SK-N-SH treated with all-trans-retinoic acid at 6 μM for 48 hours (cell line): Measurements from ENCODE around the gene SCGB1C1.

Experiments used
- ATAC-seq: fragments of 200-7000 bp; cut with Tn5 transposase; 3 replicates; pipeline ENCODE4 v1.9.1; 2020; ENCODE audit warnings: mild to moderate bottlenecking, moderate library complexity
- ARNTL ChIP-seq: fragments of 450-650 bp; formaldehyde crosslinking; IDR thresholded peaks from 2 replicates; pipeline ENCODE4 v1.5.0; 2020; ENCODE audit warnings: low read depth, mild to moderate bottlenecking, moderate library complexity, borderline replicate concordance
- BACH2 ChIP-seq: fragments of 250-450 bp; sonication (Bioruptor Pico); IDR thresholded peaks from 2 replicates; pipeline ENCODE4 v1.9.0; 2021; ENCODE audit warnings: mild to moderate bottlenecking, borderline replicate concordance
- CSDC2 ChIP-seq: fragments of 250-450 bp; sonication (Bioruptor Pico); IDR thresholded peaks from 2 replicates; pipeline ENCODE4 v1.5.0; 2020; ENCODE audit warnings: mild to moderate bottlenecking, moderate library complexity
- ESRRG ChIP-seq: fragments of 250-450 bp; sonication (Bioruptor Pico); IDR thresholded peaks from 2 replicates; pipeline ENCODE4 v1.6.1; 2021; ENCODE audit warnings: mild to moderate bottlenecking
- GLIS3 ChIP-seq: fragments of 250-450 bp; sonication (Bioruptor Pico); IDR thresholded peaks from 2 replicates; pipeline ENCODE4 v1.5.0; 2020; ENCODE audit warnings: mild to moderate bottlenecking, moderate library complexity
- OSR1 ChIP-seq: fragments of 250-450 bp; sonication (Bioruptor Pico); IDR thresholded peaks from 2 replicates; pipeline ENCODE4 v1.8.0; 2022; ENCODE audit warnings: moderate library complexity, mild to moderate bottlenecking, inconsistent platforms
- PPARA ChIP-seq: fragments of 250-450 bp; sonication (Bioruptor Pico); IDR thresholded peaks from 2 replicates; pipeline ENCODE4 v1.5.0; 2020; ENCODE audit warnings: mild to moderate bottlenecking, borderline replicate concordance
- RARB ChIP-seq: fragments of 250-450 bp; sonication (Bioruptor Pico); IDR thresholded peaks from 2 replicates; pipeline ENCODE4 v1.8.0; 2021; ENCODE audit warnings: mild to moderate bottlenecking, moderate library complexity
- SNAI2 ChIP-seq: fragments of 250-450 bp; sonication (Bioruptor Pico); IDR thresholded peaks from 2 replicates; pipeline ENCODE4 v1.5.0; 2020; ENCODE audit warnings: mild to moderate bottlenecking, moderate library complexity
- TCF4 ChIP-seq: fragments of 250-450 bp; sonication (Bioruptor Pico); IDR thresholded peaks from 2 replicates; pipeline ENCODE4 v1.8.0; 2021; ENCODE audit warnings: mild to moderate bottlenecking, moderate library complexity, borderline replicate concordance
- TOX ChIP-seq: fragments of 250-450 bp; sonication (Bioruptor Pico); IDR thresholded peaks from 2 replicates; pipeline ENCODE4 v1.8.0; 2021; ENCODE audit warnings: mild to moderate bottlenecking, moderate library complexity, borderline replicate concordance
- ZC3H10 ChIP-seq: fragments of 250-450 bp; sonication (Bioruptor Pico); IDR thresholded peaks from 2 replicates; pipeline ENCODE4 v1.5.1; 2021; ENCODE audit warnings: mild to moderate bottlenecking, moderate library complexity
- ZFP3 ChIP-seq: fragments of 250-450 bp; sonication (Bioruptor Pico); IDR thresholded peaks from 2 replicates; pipeline ENCODE4 v1.5.0; 2020; ENCODE audit warnings: mild to moderate bottlenecking, moderate library complexity
- ZFP30 ChIP-seq: fragments of 450-650 bp; formaldehyde crosslinking; IDR thresholded peaks from 2 replicates; pipeline ENCODE4 v1.5.0; 2022; ENCODE audit warnings: mild to moderate bottlenecking, moderate library complexity
- ZNF565 ChIP-seq: fragments of 450-650 bp; formaldehyde crosslinking; conservative IDR thresholded peaks from 2 replicates; pipeline ENCODE4 v1.5.0; 2020; ENCODE audit warnings: low read depth, mild to moderate bottlenecking, moderate library complexity
- ZNF70 ChIP-seq: fragments of 450-650 bp; formaldehyde crosslinking; IDR thresholded peaks from 2 replicates; pipeline ENCODE4 v1.5.0; 2020; ENCODE audit warnings: mild to moderate bottlenecking, moderate library complexity
- ZNF8 ChIP-seq: fragments of 450-650 bp; formaldehyde crosslinking; IDR thresholded peaks from 2 replicates; pipeline ENCODE4 v1.5.0; 2020; ENCODE audit warnings: mild to moderate bottlenecking, moderate library complexity
- TF ChIP-seq, protein P1 (sequence below): fragments of 250-450 bp; sonication (Bioruptor Pico); IDR thresholded peaks from 2 replicates; pipeline ENCODE4 v1.5.1; 2021; ENCODE audit warnings: mild to moderate bottlenecking, moderate library complexity
- TF ChIP-seq, protein P2 (sequence below): fragments of 250-450 bp; sonication (Bioruptor Pico); IDR thresholded peaks from 2 replicates; pipeline ENCODE4 v1.5.1; 2020; ENCODE audit warnings: low read depth, mild to moderate bottlenecking, moderate library complexity
- TF ChIP-seq, protein P3 (sequence below): fragments of 250-450 bp; sonication (Bioruptor Pico); IDR thresholded peaks from 2 replicates; pipeline ENCODE4 v1.8.0; 2021; ENCODE audit warnings: low read depth, mild to moderate bottlenecking, moderate library complexity, borderline replicate concordance
- TF ChIP-seq, protein P4 (sequence below): fragments of 250-450 bp; sonication (Bioruptor Pico); IDR thresholded peaks from 2 replicates; pipeline ENCODE4 v1.8.0; 2020; ENCODE audit warnings: mild to moderate bottlenecking, moderate library complexity, borderline replicate concordance

The SCGB1C1 gene

DNA sequence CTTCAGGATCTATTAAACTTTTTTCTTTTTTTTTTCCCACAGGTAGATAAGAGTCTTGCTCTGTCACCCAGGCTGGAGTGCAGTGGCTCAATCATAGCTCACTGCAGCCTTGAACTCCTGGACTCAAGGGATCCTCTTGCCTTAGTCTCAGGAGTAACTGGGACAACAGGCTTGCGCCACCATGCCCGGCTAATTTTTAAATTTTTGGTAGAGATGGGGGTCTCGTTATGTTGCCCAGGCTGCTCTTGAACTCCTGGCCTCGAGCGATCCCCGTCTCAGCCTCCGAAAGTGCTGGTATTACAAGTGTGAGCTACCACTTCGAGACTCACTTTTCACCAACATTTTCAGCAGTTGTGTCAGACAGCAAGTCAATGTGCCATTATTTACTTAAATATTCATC lies 42.3 kb downstream of the SCGB1C1 start:
- no peak for ATAC-seq
- TF ChIP-seq ZC3H10 (CRISPR knock-in tag) (no peak), PPARA (no peak), BACH2 (no peak), RARB (no peak), TOX (CRISPR knock-in tag) (no peak), ZFP30 (CRISPR knock-in tag) (no peak), ZNF70 (CRISPR knock-in tag) (no peak), ESRRG (CRISPR knock-in tag) (no peak), SNAI2 (CRISPR knock-in tag) (no peak), TCF4 (CRISPR knock-in tag) (no peak), ARNTL (no peak), ZNF565 (CRISPR knock-in tag) (no peak), CSDC2 (CRISPR knock-in tag) (no peak), ZNF8 (CRISPR knock-in tag) (no peak)
- TF ChIP-seq, protein P1, sequence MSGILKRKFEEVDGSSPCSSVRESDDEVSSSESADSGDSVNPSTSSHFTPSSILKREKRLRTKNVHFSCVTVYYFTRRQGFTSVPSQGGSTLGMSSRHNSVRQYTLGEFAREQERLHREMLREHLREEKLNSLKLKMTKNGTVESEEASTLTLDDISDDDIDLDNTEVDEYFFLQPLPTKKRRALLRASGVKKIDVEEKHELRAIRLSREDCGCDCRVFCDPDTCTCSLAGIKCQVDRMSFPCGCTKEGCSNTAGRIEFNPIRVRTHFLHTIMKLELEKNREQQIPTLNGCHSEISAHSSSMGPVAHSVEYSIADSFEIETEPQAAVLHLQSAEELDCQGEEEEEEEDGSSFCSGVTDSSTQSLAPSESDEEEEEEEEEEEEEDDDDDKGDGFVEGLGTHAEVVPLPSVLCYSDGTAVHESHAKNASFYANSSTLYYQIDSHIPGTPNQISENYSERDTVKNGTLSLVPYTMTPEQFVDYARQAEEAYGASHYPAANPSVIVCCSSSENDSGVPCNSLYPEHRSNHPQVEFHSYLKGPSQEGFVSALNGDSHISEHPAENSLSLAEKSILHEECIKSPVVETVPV (CRISPR knock-in tag): no peak

DNA sequence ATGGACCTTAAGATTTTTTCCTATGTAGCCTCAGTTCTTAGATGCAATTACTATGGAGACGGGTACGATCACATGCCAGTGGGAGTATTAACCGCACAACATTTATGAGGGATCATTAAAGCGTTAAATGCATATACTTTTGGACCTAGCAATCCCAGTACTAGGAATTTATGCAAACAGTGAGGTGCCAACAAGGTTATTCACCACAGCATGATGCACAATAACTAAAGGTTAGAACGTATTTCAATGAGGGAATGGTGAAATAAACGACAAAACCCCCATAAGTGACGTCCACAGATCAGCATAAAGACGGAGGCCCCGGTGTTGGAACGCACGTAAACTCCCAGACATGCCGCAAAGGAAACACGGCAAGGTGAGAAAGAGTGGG lies 42.7 kb downstream of the SCGB1C1 start:
- TF ChIP-seq RARB (no peak), GLIS3 (CRISPR knock-in tag) (no peak), CSDC2 (CRISPR knock-in tag) (no peak)
- TF ChIP-seq, protein P1 (CRISPR knock-in tag): no peak
- TF ChIP-seq, all 23 proteins: peak for 0
- peak; percentile 25 for ATAC-seq

DNA sequence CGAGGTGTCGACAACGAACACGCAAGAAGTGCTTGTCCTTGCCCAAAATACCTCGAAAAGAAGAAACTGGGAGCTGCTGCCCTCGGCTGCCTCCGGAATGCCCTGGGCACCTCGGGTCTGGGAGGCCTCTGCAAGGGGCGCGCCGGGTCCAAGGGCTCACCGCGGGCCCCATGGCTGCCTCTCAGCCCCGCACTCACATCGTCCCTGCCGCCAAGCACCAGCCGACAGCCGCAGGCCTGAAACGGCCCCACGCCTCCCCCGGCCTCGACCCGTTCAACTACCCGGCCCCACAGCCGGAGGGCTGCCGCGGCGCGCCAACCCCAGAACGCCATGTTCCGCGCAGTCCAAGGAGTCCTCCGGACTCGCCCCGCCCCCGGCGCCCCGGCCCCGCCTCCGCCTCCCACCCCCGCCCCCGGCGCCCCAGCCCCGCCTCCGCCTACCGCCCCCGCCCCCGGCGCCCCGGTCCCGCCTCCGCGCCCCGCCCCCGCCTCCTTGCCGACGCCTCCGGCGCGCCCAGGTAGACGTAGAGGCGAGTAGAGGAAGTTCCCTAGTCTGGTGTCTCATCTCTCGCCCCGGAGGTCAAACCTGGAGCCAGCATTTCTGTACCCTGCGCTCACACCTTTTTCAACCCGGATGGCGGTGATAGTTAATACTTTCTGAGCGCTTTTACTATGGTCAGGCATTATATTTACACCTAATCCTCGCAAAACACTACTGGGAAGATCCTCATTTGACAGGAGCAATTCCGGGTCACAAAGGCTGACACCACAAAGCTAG lies 43.3 kb downstream of the SCGB1C1 start, which contains the start of gene SIRT3:
TSS of gene SIRT3 (minus strand) at position 346 of the 777 bp plus-strand sequence. CDS start at position 332, 14 bp downstream.
- TF ChIP-seq PPARA (no peak), ZNF565 (CRISPR knock-in tag) (no peak), TCF4 (CRISPR knock-in tag) (no peak), GLIS3 (CRISPR knock-in tag) (no peak), ZFP3 (no peak), TOX (CRISPR knock-in tag) (no peak), OSR1 (CRISPR knock-in tag) (no peak), BACH2 (no peak), SNAI2 (CRISPR knock-in tag) (no peak), ZFP30 (CRISPR knock-in tag) (no peak), ESRRG (CRISPR knock-in tag) (no peak), ARNTL (no peak), RARB (no peak), ZNF8 (CRISPR knock-in tag) (no peak)
- TF ChIP-seq, protein P1 (CRISPR knock-in tag): no peak
- TF ChIP-seq, protein P2, sequence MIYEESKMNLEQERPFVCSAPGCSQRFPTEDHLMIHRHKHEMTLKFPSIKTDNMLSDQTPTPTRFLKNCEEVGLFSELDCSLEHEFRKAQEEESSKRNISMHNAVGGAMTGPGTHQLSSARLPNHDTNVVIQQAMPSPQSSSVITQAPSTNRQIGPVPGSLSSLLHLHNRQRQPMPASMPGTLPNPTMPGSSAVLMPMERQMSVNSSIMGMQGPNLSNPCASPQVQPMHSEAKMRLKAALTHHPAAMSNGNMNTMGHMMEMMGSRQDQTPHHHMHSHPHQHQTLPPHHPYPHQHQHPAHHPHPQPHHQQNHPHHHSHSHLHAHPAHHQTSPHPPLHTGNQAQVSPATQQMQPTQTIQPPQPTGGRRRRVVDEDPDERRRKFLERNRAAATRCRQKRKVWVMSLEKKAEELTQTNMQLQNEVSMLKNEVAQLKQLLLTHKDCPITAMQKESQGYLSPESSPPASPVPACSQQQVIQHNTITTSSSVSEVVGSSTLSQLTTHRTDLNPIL (CRISPR knock-in tag): no peak
- TF ChIP-seq, protein P3, sequence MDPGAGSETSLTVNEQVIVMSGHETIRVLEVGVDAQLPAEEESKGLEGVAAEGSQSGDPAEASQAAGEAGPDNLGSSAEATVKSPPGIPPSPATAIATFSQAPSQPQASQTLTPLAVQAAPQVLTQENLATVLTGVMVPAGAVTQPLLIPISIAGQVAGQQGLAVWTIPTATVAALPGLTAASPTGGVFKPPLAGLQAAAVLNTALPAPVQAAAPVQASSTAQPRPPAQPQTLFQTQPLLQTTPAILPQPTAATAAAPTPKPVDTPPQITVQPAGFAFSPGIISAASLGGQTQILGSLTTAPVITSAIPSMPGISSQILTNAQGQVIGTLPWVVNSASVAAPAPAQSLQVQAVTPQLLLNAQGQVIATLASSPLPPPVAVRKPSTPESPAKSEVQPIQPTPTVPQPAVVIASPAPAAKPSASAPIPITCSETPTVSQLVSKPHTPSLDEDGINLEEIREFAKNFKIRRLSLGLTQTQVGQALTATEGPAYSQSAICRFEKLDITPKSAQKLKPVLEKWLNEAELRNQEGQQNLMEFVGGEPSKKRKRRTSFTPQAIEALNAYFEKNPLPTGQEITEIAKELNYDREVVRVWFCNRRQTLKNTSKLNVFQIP (CRISPR knock-in tag): no peak
- TF ChIP-seq, protein P4, sequence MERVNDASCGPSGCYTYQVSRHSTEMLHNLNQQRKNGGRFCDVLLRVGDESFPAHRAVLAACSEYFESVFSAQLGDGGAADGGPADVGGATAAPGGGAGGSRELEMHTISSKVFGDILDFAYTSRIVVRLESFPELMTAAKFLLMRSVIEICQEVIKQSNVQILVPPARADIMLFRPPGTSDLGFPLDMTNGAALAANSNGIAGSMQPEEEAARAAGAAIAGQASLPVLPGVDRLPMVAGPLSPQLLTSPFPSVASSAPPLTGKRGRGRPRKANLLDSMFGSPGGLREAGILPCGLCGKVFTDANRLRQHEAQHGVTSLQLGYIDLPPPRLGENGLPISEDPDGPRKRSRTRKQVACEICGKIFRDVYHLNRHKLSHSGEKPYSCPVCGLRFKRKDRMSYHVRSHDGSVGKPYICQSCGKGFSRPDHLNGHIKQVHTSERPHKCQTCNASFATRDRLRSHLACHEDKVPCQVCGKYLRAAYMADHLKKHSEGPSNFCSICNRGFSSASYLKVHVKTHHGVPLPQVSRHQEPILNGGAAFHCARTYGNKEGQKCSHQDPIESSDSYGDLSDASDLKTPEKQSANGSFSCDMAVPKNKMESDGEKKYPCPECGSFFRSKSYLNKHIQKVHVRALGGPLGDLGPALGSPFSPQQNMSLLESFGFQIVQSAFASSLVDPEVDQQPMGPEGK: no peak
- ATAC-seq: peak; percentile 87
